OCI-LY7 (cell line): Measurements from ENCODE around the gene SDR39U1.

Source experiments
- EZH2phosphoT487 ChIP-seq: fragments of 200-600 bp; sonication (generic); IDR thresholded peaks from 2 replicates; pipeline ENCODE4 v1.6.1; 2018; ENCODE audit warnings: low read depth, borderline replicate concordance, mild to moderate bottlenecking, mixed run types, antibody characterized with exemption, low read length, moderate library complexity, mixed read lengths
- TF ChIP-seq, protein P1 (sequence below): fragments of 200-600 bp; sonication (generic); conservative IDR thresholded peaks from 2 replicates; pipeline ENCODE4 v1.5.1; 2014; ENCODE audit warnings: mild to moderate bottlenecking, antibody characterized with exemption, low read length, moderate library complexity, mixed read lengths

- TF ChIP-seq, protein P1, sequence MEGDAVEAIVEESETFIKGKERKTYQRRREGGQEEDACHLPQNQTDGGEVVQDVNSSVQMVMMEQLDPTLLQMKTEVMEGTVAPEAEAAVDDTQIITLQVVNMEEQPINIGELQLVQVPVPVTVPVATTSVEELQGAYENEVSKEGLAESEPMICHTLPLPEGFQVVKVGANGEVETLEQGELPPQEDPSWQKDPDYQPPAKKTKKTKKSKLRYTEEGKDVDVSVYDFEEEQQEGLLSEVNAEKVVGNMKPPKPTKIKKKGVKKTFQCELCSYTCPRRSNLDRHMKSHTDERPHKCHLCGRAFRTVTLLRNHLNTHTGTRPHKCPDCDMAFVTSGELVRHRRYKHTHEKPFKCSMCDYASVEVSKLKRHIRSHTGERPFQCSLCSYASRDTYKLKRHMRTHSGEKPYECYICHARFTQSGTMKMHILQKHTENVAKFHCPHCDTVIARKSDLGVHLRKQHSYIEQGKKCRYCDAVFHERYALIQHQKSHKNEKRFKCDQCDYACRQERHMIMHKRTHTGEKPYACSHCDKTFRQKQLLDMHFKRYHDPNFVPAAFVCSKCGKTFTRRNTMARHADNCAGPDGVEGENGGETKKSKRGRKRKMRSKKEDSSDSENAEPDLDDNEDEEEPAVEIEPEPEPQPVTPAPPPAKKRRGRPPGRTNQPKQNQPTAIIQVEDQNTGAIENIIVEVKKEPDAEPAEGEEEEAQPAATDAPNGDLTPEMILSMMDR = no peak
- TF ChIP-seq EZH2phosphoT487 = no peak
Measured at GRCh38 chr14:24430682-24431568, 11.7 kb downstream of the SDR39U1 start.
